Fibroblast of skin of abdomen (primary cell): Measurements from ENCODE around the gene CDKAL1.
"Not testable (repeated sequence)": the region's sequence is repeated elsewhere in the genome, so short reads cannot be mapped to it uniquely, and the experiment has no call there.

Experiments used
- DNase-seq: peaks from one replicate; pipeline ENCODE4 v3.0.0-alpha.2; 2013

Gene CDKAL1

GRCh38 chr6:20640181-20640580 is 105.9 kb downstream of the CDKAL1 start:
- no peak for DNase-seq

GRCh38 chr6:20642441-20642840 is 108.2 kb downstream of the CDKAL1 start:
- DNase-seq: no peak

GRCh38 chr6:20644667-20645370 is 110.6 kb downstream of the CDKAL1 start:
- peak; percentile 18 for DNase-seq

GRCh38 chr6:20645572-20645971 is 111.3 kb downstream of the CDKAL1 start:
- not testable (repeated sequence) for DNase-seq

- no peak for DNase-seq
Observed at GRCh38 chr6:20647585-20647984, 113.3 kb downstream of the CDKAL1 start.

GRCh38 chr6:20649696-20650470 is 115.6 kb downstream of the CDKAL1 start:
- not testable (repeated sequence) for DNase-seq

- peak; percentile 10 for DNase-seq
Observed at GRCh38 chr6:20652299-20653084, 118.2 kb downstream of the CDKAL1 start.

GRCh38 chr6:20653085-20653479 is 118.8 kb downstream of the CDKAL1 start:
- DNase-seq: no peak

- DNase-seq: no peak
Observed at GRCh38 chr6:20655317-20655716, 121.1 kb downstream of the CDKAL1 start.

GRCh38 chr6:20657274-20657800 is 123.1 kb downstream of the CDKAL1 start:
- no peak for DNase-seq

- no peak for DNase-seq
Observed at GRCh38 chr6:20658053-20658452, 123.8 kb downstream of the CDKAL1 start.

GRCh38 chr6:20658516-20658915 is 124.3 kb downstream of the CDKAL1 start:
- no peak for DNase-seq

- DNase-seq: no peak
Observed at GRCh38 chr6:20660534-20660933, 126.3 kb downstream of the CDKAL1 start.

- peak; percentile 15 for DNase-seq
Observed at GRCh38 chr6:20661721-20662120, 127.5 kb downstream of the CDKAL1 start.

GRCh38 chr6:20664250-20664649 is 130.0 kb downstream of the CDKAL1 start:
- DNase-seq: no peak

- no peak for DNase-seq
Observed at GRCh38 chr6:20665290-20665689, 131.0 kb downstream of the CDKAL1 start.

- DNase-seq: no peak
Observed at GRCh38 chr6:20669571-20670314, 135.5 kb downstream of the CDKAL1 start.

- no peak for DNase-seq
Observed at GRCh38 chr6:20670750-20671149, 136.5 kb downstream of the CDKAL1 start.

GRCh38 chr6:20672038-20672437 is 137.8 kb downstream of the CDKAL1 start:
- DNase-seq: no peak

- no peak for DNase-seq
Observed at GRCh38 chr6:20673458-20673857, 139.2 kb downstream of the CDKAL1 start.

- DNase-seq: no peak
Observed at GRCh38 chr6:20674664-20675063, 140.4 kb downstream of the CDKAL1 start.

- no peak for DNase-seq
Observed at GRCh38 chr6:20678831-20679352, 144.6 kb downstream of the CDKAL1 start.
